Measurements from ENCODE around the gene NHERF1.

NHERF1 gene

DNA sequence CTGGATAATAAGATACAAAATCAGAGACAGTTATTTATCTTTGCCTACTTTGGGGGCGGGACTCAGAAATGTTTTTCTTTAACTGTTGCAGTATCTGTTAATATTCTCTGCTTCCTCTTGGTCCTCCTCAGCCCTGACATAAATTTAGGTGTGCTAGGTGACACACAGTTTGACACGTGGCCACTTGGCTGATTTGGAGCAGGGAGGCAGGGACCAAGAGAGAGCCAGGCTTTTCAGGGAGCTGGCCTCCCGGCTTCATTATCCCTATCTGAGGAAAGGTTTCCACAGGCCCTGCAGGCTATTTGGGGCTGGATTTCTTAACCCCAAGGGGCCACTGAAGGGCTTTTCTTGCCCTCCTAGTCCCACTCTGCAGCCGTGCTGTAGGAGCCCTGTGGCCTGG lies 47.8 kb downstream of the NHERF1 start:
- intact Hi-C loops (cut with DNase I) = no loop called here
- DNase-seq = no peak

DNA sequence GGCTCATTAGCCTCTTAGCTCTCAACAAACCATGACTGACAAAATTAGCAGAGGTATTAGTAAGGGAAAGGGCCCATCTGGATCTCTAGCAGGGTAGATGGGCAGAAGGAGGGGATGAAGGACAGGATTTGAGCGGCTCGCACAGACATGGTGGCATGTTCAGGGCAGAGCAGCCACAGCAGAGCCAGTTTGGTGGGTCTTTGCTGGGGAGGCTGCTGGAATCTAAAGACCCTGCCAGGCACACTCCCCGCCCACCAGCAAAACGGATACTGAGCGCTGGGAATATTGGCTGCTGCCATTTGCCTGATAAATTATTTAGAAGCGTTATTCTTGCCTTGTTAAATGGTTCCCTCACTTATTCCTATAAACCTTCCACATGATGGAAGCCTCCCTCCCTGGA lies 48.4 kb downstream of the NHERF1 start:
- no peak for DNase-seq
- intact Hi-C loops (cut with DNase I) = no loop called here

DNA sequence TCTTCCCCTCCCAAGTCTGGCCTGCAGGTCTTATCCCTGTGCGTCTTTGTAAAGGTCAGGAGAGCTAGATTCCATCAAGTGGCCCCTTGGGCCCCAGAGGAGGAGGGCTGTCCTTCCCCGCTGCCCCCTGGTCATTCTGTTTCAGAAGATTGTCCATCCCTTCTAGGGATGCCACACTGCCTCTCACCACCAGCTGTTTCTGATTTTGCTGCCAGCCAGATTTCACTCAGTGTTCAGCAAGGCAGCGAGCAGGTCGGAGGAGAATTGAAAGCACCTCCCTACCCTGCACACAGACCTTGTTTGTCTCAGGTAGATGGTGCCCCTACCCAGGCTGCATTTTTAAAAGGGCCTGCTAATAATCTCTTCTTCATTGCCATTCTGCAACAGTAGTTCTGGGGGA lies 49.4 kb downstream of the NHERF1 start:
- intact Hi-C loops (cut with DNase I) = no loop called here
- no peak for DNase-seq

DNA sequence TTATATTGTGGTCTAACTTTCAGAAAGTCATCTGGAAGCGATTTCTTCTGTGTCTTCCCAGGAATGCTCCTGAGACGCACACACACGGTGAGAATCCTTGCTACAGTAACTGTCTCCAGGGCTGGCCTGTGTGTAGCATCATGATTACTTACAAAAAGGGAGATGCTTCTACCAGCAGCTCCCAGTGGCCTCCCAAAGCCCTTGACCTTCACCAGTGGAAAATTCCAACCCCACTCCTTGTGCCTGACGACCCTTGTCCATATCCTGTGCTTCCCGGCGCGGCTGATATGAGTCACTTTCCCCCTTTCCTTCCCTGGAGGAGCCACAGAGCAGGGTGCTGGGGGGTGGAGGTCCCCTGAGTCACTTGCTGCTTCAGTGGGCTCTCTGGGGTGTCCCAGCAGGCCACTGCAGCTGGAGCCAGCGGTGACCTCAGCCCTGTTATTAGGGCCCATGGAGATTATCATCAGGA lies 49.8 kb downstream of the NHERF1 start:
- DNase-seq = no peak
- intact Hi-C loops (cut with DNase I) = no loop called here

DNA sequence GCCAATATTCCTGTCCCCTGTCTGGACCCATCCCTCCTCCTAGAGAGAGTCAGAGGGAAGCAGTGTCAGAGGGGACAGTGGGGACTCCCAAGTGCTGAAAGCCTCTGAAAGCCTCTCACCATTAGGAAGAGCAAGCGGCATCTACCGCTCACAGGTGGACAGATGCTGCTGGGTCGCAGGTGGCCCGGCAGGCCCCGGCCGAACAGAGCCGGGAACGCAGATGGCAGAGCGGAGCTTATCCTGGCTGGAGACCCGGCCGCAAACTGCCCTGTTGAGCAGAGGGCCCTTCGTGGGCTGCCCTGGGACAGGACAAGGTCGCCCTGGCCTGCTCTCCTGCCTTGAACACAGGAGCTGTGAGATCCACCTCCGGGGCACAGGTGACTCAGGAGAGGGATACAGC lies 50.7 kb downstream of the NHERF1 start:
- intact Hi-C loops (cut with DNase I) = no loop called here
- no peak for DNase-seq

DNA sequence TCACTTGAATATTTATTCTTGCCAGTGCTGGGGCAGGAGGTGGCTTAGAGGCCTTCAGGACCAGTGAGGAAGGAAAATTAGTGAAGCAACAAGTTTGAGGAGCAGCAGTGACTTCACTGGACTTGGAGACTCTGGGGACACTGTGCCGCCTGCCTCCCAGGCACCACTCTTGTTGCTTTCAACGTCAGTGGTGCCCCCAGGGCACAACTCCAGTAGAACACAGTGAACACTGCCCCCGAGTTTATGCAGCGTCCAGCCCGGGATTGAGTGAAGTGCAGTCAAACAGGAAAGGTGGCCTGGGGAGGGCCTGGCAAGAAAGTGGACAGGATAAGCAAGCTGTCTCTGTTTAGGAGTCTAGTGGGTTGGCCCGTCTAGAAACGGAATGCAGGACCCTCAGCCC lies 52.1 kb downstream of the NHERF1 start:
- DNase-seq = no peak
- intact Hi-C loops (cut with DNase I) = no loop called here

DNA sequence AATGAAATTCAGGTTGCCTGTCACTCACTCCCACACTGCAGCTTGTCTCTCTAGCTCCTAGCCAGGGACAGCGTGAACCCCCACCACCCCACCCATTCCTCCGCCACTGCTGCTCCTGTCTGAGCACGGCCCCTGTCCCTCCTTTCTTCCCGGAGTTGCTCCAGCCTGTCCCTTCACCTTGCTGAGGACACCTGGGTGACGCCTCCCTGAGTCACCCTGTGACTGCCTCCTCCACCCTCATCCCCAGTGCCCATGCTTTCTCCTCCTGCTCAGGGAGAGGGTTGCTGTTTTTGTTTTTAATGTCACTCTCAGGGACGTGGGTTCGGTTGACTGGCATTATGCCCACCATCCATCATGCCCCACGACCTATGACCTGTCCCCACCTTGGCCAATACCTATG lies 53.5 kb downstream of the NHERF1 start:
- intact Hi-C loops (cut with DNase I) = no loop called here

DNA sequence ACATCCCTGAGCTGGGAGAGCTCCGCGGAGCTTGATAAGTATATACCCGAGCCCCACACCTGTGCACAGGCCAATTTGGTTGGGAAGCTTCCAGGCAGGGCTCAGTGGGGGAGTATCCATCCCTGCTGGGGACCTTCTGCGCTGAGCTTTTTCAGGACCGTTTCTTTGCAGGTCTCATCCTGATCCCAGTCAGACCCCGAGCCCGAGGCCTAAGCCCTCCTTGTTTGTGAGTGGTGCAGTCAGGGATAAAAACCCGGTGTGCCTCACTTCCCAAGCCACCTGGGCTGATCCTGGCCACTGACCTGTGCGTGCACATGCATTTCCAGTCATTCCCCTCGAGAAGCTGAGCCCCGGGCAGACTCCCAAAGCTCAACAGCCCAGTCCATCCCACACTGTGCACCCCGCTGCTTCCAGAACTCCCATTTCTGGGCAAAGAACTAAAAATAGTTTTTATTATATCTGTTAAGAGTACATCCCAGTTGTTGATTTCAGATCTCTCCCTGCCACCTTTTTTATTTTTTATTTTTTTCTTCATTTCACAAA lies 55.0 kb downstream of the NHERF1 start:
- no peak for DNase-seq
- intact Hi-C loops (cut with DNase I) = no loop called here

More for the DNA sequence above, 53.5 kb downstream of the NHERF1 start:
- DNase-seq = peak in 2 of 42 donors; percentile 31 to 42

DNA sequence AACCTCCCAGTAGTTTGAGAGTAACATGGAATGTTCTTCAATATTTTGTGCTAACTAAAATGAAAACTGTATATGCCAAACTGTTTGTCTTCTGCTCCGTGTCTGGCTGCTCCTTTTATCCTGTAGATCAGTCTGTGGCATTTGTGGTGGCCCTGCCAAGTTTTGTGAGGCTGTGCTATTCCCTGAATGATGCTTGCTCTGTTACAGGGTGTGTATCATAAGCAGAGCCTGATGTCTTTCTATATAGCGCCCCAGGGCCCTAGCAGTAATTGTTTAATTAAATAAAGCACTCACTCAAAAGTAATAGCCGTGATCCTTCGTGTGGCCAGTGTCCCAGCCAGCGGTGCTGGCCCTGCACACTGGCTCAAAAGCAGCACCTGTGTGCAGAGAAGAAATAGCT lies 55.5 kb downstream of the NHERF1 start:
- intact Hi-C loops (cut with DNase I) = no loop called here

DNA sequence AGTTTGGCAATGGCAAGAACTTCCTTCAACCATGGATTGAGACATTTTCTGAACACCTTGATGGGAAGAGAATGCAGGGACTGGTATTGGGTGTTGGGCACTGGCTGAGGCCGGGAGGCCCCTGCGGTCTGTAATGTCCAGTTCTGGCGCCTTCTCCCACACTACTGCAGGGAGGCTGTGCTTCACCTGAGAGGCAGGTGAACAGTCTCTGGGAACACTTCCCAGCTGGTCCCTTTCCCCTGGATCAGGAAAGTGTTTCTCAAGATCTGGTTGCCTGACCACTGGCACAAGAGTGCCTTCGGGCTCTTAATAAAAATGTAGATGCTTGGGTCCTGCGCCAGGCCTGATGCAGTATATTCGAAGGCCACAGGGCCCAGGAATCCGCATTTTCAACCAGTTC lies 56.3 kb downstream of the NHERF1 start:
- intact Hi-C loops (cut with DNase I) = no loop called here
- DNase-seq = no peak

More for the DNA sequence above, 55.5 kb downstream of the NHERF1 start:
- DNase-seq = no peak

DNA sequence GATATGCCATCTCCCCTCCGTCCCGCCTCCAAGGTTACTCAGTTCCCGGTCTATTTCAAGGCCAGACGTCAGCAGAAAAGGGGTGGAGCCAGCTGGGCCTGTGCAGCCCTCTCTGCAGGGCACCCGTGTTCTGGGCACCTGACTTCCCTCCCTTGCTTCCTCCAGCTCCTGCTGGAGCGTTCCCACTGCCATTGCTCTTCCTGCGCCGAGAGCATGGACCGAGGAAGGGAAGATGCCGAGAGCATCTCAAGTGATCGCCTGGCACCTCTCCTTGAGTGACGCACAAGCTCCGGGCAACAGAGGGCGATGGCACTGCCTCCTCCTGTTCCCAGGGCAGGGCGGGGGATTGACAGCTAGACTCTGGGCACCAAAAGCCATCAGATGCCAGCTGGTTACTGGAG lies 57.2 kb downstream of the NHERF1 start:
- intact Hi-C loops (cut with DNase I) = no loop called here
- DNase-seq = peak in 9 of 42 donors; percentile 18 to 76 (median 57)

DNA sequence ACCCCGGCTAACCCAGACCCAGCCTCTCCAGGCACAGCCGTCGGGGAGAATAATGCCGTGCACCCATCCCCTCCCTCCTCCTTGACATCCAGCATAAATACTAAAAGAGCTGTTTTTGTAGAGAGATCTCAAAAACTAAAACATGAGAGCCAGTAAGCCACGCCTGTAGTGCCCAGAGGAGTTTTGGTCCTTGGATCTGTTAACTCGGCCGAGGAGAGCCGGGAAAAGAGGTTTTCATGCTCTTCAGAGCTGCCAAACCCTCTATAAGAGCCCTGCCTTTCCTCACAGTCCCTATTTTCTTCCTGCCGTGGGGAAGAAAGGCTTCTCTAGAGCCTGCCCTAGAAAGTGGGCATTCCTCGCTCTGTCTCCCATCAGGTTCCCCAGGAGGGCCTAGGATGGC lies 57.9 kb downstream of the NHERF1 start:
- no peak for DNase-seq
- intact Hi-C loops (cut with DNase I) = no loop called here

DNA sequence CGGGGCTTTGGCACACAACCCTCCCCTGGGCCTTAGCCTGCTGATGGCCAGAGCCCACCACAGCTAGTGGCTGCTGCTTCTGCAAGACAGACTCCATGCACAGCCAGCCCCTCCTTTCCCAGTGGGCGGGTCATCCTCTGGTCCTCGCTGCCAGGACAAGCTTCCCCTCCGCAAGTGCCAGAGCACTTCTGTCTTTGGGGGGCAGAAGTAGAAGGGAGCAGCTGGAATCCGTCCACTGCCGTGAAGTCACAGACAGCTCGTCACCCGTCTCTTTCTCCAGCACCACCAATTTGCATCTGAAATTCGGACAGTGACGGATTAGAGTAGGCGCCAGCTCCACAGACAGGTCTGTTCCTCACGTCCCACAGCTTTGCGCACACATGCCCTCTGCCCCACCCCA lies 59.0 kb downstream of the NHERF1 start:
- intact Hi-C loops (cut with DNase I) = no loop called here
- DNase-seq = peak in 2 of 42 donors; percentile 29 to 43

DNA sequence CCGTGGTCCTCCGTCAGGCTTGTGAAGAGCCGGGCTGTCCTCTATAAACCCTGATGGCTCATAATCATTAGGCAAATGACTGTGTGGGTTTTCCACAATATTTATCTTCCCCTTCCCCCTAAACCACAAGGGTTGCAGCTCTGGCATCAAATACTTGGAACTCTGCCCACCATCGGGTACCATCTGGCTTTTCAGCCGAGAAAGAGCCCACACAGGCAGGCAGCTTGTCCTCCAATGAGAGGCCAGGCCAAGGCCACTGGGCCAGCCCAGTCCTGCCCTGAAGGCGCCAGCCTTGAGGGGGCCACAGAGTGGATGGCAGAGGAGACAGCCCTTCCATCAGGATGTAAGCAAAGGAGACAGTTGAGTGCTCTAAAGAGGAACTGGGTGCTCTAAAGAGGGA lies 59.5 kb downstream of the NHERF1 start:
- peak in 17 of 42 donors; percentile 30 to 64 (median 49) for DNase-seq
- intact Hi-C loops (cut with DNase I) = no loop called here

DNA sequence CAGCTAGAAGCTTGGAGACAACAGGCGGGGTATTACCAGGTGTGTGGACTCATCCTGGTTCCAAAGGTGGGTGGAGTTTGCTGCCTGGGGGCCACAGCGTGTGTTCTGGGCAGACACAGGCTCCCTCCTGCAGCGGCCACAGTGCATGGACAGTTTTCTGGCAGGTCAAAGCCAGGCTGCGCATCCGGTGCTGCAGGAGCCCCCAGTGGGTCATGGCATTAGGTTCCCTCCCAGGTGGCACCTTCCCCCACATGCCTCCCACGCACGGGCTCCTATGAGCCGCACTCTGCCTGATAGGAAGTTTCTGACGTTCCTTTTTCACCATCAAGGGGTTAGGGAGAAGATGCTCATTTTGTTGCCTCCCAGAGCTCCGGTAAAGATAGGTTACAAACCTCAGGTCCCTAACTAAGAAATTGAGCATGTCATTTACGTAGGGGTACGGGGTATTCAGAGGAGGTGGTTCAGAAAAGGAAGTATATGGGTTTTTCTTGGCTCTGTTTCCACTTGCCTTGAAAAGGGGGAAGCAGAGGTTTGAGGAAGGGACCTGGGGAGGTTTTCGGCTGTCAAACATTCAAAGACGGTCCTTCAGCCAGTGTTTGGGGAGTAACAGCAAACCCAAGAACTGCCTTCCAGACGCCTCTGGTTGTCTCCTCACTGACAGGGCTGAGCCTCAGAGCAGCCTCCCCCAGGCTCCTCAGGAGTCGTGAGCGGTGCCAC lies 60.4 kb downstream of the NHERF1 start:
- no peak for DNase-seq
- intact Hi-C loops (cut with DNase I) = no loop called here

DNA sequence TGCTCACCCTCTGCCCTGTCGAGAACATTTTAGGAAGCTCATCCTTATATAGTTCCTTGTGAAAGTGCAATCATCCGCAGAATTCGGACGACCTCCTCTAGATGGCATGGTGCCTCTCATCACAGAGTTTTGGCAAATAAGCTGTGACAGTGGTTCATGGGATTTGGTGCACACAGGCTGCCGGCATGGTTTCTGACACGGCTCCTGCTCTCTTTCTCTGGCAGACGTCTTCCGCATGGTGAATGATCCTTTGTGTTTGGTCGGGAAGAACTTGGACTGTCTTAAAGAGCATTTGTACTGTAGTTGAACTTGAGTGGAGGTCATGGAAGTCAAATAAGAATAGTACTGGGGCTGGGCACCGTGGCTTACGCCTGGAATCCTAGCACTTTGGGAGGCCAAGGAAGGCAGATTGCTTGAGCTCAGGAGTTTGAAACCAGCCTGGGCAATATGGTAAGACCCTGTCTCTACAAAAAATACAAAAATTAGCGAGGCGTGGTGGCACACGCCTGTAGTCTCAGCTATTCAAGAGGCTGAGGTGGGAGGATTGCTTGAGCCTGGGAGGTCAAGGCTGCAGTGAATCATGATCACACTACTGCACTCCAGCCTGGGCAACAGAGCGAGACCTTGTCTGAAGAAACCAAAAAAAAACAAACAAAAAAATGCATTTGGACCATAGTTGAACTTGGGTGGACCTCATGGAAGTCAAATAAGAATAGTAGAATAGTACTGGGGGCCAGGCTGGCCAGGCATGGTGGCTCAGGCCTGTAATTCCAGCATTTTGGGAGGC lies 62.5 kb downstream of the NHERF1 start:
- intact Hi-C loops (cut with DNase I) = no loop called here
- DNase-seq = peak in 22 of 42 donors; percentile 36 to 76 (median 54)

DNA sequence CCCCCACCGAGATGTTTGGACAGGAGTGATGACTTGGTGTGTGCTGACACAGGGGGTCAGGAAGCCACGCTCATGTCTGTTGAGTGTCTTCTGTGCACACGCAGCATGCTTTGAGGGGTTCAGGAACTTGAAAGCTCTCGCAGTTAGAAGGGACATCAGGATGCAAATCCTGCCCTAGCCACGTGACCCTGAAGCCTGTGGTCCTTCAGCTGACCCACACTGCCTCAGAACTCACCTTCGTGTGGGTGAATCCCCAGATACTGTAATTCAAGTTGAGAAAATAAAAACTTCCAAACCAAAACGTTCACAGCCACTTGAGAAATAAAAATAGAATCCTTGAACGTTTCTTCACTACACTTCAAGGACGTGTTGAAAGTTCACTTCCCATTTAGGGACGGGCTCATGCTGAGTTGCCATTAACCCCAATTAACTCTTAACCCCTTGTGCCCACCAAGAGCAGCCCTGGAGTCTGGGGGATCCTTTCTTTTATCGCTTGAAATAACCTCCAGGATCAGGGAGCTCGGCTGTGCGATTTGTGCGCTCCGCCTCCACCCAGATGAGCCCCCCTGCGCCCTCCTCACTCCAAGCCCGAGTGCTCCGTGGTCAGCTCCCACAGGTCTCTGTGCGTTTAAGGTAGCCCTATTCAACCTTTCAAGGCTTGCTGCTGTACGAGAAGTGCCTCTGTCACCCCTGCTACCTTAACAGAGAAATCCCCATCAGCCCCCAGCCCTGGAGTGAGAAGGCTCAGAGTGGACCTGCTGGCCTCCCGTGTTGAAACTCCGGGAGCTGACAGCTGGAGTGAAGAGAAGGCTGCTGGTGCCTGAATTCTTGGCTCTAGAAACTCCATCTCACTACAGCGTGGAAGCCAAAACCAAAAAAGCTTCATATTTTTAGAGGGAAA lies 63.9 kb downstream of the NHERF1 start:
- DNase-seq = no peak
- intact Hi-C loops (cut with DNase I) = no loop called here

DNA sequence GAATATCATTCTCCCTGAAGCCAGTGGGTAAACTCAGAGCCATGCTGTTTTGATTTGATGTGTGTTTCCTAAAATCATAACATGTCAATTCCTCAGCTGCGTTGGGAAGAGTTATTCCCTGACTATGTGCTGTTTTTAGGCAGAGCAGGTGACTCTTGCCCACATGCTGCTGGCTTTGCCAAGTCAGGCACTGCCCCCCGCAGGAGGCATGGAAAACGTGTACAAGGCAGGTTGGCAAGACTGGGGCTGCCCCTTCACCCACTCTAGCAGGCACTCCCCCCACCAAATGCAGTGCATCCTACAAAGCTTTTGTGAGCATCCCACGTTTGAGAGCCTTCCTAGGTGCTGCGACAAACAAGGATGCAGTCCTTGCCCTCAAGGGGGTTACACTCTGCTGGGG lies 66.0 kb downstream of the NHERF1 start:
- no peak for DNase-seq
- intact Hi-C loops (cut with DNase I) = no loop called here

DNA sequence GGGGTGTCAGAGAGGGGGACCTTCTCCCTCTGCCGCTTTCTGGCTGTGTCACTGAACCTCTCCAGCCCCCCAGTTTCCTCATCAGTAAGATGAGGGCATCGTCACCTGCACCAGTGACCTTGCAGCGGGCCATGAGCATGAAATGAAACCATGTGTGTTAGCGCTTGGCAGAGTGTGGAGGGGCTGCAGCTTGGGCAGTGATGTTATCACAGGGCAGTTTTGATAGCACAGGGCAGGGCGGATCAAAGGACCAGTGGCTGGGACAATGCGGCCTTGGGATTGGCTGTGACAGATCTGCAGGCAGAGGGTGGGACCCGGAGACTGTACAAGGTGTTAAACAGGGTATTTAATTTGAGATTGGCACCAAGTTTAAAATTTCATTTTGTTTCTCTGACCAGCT lies 66.6 kb downstream of the NHERF1 start:
- no peak for DNase-seq
- intact Hi-C loops (cut with DNase I) = no loop called here
